ENCODE data around the gene NAT16. TPM values are rescaled to one million over a fixed set of nuclear protein-coding genes. Genes with fewer than 3 reads are reported as not detected.

Gene NAT16
- total and polyA plus RNA-seq, 2 of the 8 experiments (the other 6 are each of a cell fraction or from before 2014, with no cell fraction given): 0.26 to 0.84 TPM

DNA sequence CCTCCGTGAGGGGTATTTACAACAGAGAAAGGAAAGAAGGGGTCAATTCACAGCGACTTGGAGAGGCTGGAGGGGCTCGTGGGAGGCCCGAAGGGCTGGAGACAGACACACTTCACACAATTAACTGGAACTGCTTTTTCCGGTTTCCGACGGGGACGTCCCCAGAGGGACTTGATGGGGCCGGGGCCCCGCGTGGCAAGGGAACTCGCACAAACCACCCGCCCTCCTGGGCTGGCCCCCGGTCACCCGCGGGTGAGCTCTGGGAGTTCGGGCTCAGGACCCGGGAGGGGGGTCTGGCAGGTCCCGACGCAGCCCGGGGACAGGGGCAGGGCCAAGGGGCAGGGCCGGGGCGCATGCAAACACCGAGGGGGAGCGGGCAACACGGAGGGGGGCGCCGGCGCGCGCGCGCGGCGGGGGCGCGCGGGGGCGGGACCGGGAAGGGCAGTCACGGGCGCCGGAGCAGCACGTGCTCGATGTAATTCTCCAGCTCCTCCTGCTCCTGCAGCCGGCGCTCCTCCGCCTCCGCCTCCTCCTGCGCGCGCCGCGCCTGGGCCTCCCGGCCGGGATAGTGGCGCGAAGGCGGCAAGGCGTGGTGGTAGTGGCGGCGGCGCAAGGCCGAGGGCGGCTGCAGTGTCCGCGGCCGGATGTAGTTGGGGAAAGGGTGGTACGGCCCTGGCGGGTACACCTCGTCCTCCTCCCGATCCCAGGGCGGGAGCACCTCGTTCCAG, 17.4 kb downstream of the NAT16 start:
- no peak overlapping the region for H3K4ac ChIP-seq (replicated peaks; ENCODE audit: insufficient read length, low read depth, low read length)
- DNase-seq (ENCODE audit: low read depth in 1 of 2, low spot score in 2 of 2) (peak in 1 of 2 experiments; percentile 85), FAIRE-seq (no peak)
- no peak overlapping the region for H4K91ac ChIP-seq (replicated peaks; ENCODE audit: insufficient read length, low read length)
- H2BK20ac ChIP-seq (ENCODE audit: low read length): no peak overlapping the region
- H3K4me3 ChIP-seq (ENCODE audit: extremely low read depth in 1 of 4, insufficient read depth in 2 of 4, low read depth in 3 of 4, low read length in 4 of 4): peak overlapping the region; percentile 37 to 63 (median 46)
- peaks cover 3 to 43% (median 25%) of the 10 kb centered on the region in 4 experiments for H3K27me3 ChIP-seq (replicated peaks in 1 of 4; ENCODE audit: control insufficient read depth in 3 of 4, extremely low read depth in 1 of 4, insufficient read depth in 3 of 4, low read length in 3 of 4)
- no peak overlapping the region for H2BK120ac ChIP-seq (replicated peaks; ENCODE audit: low read depth, low read length)
- 3% methylated on average over 41 of the region's 74 CpGs; no CpG with 5 or more reads in 1 of the 2 experiments for WGBS, 2 experiments (ENCODE audit: extremely low coverage in 1 of 2, insufficient coverage in 1 of 2, insufficient read length in 1 of 2, insufficient replicate concordance in 2 of 2, low coverage in 1 of 2, low lambda C conversion rate in 2 of 2, missing lambda C conversion rate in 1 of 2)
- ChIA-PET POLR2A (ENCODE audit: partially characterized antibody) (interaction anchor here (0.6 to 1.8 kb wide), 11 partner anchors 9 to 318 kb away, joined by 3 to 7 read pairs (median 3); partner anchors contain the start of genes AP1S1 and ZNHIT1), CTCF (ENCODE audit: partially characterized antibody) (interaction anchor here (0.9 to 1.2 kb wide), 2 partner anchors 8 to 9 kb away, joined by 4 to 5 read pairs; no protein-coding TSS in a partner anchor)
- H2BK12ac ChIP-seq (ENCODE audit: low read depth, low read length): peak overlapping the region; percentile 10; the same call in 1 of the 2 replicates
- no peaks in the 10 kb centered on the region for H3K9me3 ChIP-seq (ENCODE audit: insufficient read depth in 2 of 2, low read depth in 1 of 2, low read length in 1 of 2)
- H3K27ac ChIP-seq (ENCODE audit: low read depth, low read length): no peak overlapping the region
- 0 out of 2 replicates have a peak overlapping the region, but pooled peaks have one; percentile 46 for H2BK15ac ChIP-seq (ENCODE audit: low read length)
- H3K56ac ChIP-seq (replicated peaks; ENCODE audit: insufficient read length, low read depth, low read length): no peak overlapping the region
- no peak overlapping the region for H2AFZ ChIP-seq (ENCODE audit: low read length)
- H3K14ac ChIP-seq (ENCODE audit: insufficient read length): no peak overlapping the region
- no peaks in the 10 kb centered on the region for H3K79me2 ChIP-seq (ENCODE audit: control insufficient read depth in 1 of 2, insufficient read depth in 2 of 2, low read length in 2 of 2)
- peak overlapping the region; percentile 11 for H4K8ac ChIP-seq (ENCODE audit: extremely low read depth, insufficient read depth, low read length)
- peak overlapping the region; percentile 44 to 72 for H3K4me2 ChIP-seq (ENCODE audit: insufficient read depth in 1 of 2, low read depth in 2 of 2, low read length in 2 of 2)
- H3K23ac ChIP-seq (ENCODE audit: insufficient read length): no peak overlapping the region
- peaks cover 10 to 47% (median 33%) of the 10 kb centered on the region in 4 experiments for H3K4me1 ChIP-seq (replicated peaks in 1 of 4; ENCODE audit: control insufficient read depth in 3 of 4, insufficient read depth in 4 of 4, low read length in 3 of 4)
- H3K9ac ChIP-seq (replicated peaks in 1 of 4; ENCODE audit: extremely low read depth in 1 of 4, low read depth in 3 of 4, low read length in 3 of 4): peak overlapping the region in 3 of 4 experiments; percentile 20 to 37 (median 29); a peak in 4 of 7 replicates
- peak overlapping the region; percentile 44 for H3K18ac ChIP-seq (ENCODE audit: extremely low read depth, low read length)
- peaks cover 7% of the 10 kb centered on the region in 2 experiments for H4K20me1 ChIP-seq (replicated peaks in 1 of 2; ENCODE audit: control insufficient read depth in 1 of 2, insufficient read depth in 2 of 2, low read length in 2 of 2)
- H2AK5ac ChIP-seq (ENCODE audit: low read depth, low read length): no peak overlapping the region
- H3K23me2 ChIP-seq (ENCODE audit: low read depth, low read length): peaks cover 34% of the 10 kb centered on the region; the same call in 1 of the 2 replicates
- peak overlapping the region; percentile 75; the same call in 1 of the 2 replicates for H2BK5ac ChIP-seq (ENCODE audit: low read depth, low read length)
- no peak overlapping the region for H4K5ac ChIP-seq (ENCODE audit: insufficient read length, low read depth, low read length)
- no peaks in the 10 kb centered on the region for H3K79me1 ChIP-seq (ENCODE audit: low read depth, low read length)
- H3K36me3 ChIP-seq (ENCODE audit: control insufficient read depth in 2 of 4, insufficient read depth in 4 of 4, low read length in 3 of 4): peaks cover 0 to 3% (median 0%) of the 10 kb centered on the region in 4 experiments; a peak in 1 of 8 replicates
- TF ChIP-seq GTF2F1 (IDR thresholded peaks at IDR 0.05; ENCODE audit: borderline replicate concordance, low read depth, low read length) (no peak), SAP30 (IDR thresholded peaks at IDR 0.05; ENCODE audit: insufficient read depth, insufficient replicate concordance, low read length) (no peak), EZH2 (IDR thresholded peaks at IDR 0.05; ENCODE audit: low read depth, low read length, severe bottlenecking) (peak; percentile 8), SUZ12 (IDR thresholded peaks at IDR 0.05; ENCODE audit: low read length) (peak; percentile 16; the same call in 1 of the 2 replicates), KDM1A (IDR thresholded peaks at IDR 0.05; ENCODE audit: borderline replicate concordance, low read length) (peak; percentile 39; the same call in 1 of the 2 replicates), RNF2 (IDR thresholded peaks at IDR 0.05; ENCODE audit: borderline replicate concordance, low read depth, low read length, missing control alignments, poor library complexity, severe bottlenecking) (no peak), NRF1 (IDR thresholded peaks at IDR 0.05; ENCODE audit: low read depth, low read length) (0 out of 2 replicates have a peak, but pooled peaks have one; percentile 15)
- TF ChIP-seq, protein P1, sequence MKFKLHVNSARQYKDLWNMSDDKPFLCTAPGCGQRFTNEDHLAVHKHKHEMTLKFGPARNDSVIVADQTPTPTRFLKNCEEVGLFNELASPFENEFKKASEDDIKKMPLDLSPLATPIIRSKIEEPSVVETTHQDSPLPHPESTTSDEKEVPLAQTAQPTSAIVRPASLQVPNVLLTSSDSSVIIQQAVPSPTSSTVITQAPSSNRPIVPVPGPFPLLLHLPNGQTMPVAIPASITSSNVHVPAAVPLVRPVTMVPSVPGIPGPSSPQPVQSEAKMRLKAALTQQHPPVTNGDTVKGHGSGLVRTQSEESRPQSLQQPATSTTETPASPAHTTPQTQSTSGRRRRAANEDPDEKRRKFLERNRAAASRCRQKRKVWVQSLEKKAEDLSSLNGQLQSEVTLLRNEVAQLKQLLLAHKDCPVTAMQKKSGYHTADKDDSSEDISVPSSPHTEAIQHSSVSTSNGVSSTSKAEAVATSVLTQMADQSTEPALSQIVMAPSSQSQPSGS (IDR thresholded peaks at IDR 0.05; ENCODE audit: low read length): no peak

Measured in H1 (cell line).